ENCODE data around the gene MT3.
"Not testable (repeated sequence)": the region's sequence is repeated elsewhere in the genome, so short reads cannot be mapped to it uniquely, and the experiment has no call there.

Gene MT3

DNA sequence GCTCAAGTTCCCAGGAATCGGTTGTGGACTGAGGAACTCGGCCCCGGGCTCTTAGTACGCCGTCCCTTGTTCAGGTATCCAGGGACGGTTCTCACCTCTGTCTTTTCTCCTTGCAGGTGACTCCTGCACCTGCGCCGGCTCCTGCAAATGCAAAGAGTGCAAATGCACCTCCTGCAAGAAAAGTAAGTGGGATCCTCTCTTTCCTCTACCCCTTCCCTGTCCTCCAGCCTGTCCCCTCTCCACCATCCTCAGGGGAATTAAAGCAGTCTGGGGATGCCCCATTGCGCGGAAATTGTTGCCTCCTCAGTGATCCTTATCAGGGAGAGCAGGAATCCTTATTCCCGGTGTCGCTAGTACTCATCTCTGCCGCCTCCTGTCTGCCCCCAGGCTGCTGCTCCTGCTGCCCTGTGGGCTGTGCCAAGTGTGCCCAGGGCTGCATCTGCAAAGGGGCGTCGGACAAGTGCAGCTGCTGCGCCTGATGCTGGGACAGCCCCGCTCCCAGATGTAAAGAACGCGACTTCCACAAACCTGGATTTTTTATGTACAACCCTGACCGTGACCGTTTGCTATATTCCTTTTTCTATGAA is 19.6 kb downstream of the MT3 start:
- FAIRE-seq, result no peak
- DNase-seq (ENCODE audit: low spot score), result no peak

DNA sequence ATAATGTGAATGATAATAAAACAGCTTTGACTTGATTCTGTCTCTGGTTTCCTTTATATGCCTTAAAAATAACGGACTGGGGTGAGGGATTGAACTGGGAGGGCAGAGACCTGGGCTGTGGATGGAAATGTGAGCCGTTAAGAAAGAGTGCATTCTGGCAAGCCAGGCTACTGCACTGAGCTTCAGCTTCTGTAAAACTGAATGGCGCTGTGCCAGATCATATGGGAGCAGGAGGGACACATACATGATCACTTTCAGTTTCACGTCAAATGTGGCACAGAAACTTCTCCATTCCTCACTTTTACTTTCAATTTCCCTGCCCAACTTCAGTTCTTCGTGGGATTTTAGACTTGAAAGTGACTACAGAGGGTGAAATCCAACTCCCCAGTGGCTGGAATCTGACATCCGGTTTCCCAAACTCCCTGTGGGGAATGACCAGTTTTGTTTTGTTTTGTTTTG is 20.2 kb downstream of the MT3 start:
- peak; percentile 46 for FAIRE-seq
- peak; percentile 77 for DNase-seq (ENCODE audit: low spot score)

DNA sequence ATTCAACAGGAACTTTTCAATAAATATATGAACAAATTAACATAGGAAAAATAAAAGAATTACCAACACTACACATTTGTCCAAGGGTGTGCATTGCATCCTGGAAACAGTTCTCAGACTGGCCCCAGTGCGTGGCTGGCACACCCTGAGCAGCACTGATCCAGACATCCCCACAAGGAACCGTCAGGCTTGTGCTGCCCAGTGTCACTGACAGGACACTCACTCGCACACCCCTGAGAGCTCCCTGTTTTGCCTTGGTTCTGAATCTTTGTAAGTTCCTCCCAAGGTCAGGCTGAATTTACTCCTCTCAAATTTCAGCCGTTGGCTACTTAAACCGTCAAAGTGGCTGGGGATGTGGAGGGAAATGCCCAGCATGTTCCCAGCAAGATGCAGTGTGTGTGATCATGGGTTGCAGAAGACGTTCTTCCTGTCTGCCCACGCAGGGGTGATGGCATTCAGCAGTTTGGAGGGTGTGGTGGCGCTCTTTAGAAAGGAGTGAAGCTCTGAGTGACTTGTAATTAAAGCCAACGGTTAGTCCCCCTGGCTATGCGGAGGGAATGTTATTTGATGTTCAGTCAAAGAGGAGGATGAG is 20.8 kb downstream of the MT3 start:
- DNase-seq (ENCODE audit: low spot score) (peak; percentile 88), FAIRE-seq (no peak)

DNA sequence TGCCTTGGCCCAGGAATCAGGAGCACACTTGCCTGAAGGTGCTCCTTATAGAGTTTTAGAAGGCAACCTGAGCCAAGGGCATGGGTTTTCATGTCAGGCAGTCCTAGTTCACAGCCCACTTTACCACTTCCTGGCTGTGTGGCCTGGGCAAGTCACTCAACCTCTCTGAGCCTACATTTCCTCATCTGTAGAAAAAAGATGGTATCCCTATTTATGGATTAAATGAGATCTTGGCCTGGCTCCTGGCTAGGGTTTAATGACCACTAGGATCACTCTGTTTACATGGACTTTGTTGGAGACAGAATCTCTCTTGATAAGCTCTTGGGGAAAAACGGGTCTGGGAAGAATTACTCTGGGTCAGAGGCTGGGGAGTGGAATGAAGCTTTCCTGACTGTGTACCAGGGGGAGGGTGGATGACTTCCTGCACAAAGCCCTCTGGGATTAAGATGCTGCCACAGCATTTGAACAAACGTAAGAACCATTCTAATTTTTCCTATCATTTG is 21.3 kb downstream of the MT3 start:
- FAIRE-seq (no peak), DNase-seq (ENCODE audit: low spot score) (peak; percentile 12)

DNA sequence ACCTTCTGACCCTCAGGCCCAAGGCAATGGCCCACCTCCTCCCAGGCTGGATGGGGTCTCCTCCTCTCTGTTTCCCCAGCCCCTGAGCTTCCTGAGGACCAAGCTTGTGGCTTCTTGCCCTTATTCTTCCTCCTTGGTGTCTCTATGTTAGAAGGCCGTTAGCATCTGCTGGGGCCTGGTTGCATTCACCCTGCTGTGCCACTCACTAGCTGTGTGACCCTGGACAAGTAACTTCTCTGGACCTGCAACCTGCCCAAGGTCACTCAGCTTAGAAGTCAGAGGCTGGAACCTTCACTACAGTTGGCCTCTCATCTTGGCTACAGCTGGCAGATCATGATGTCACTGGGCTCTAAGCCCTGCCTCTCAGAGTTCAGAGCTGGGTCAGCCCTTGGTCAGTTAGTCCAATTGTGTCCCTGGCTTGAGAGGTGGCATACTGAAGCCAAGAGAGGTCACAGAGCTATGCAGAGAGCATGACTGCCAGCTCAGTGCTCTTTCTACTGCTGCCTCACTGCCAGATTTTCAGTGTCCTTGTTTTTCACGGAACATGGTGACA is 22.0 kb downstream of the MT3 start:
- FAIRE-seq, result peak; percentile 85
- DNase-seq (ENCODE audit: low spot score), result peak; percentile 95

DNA sequence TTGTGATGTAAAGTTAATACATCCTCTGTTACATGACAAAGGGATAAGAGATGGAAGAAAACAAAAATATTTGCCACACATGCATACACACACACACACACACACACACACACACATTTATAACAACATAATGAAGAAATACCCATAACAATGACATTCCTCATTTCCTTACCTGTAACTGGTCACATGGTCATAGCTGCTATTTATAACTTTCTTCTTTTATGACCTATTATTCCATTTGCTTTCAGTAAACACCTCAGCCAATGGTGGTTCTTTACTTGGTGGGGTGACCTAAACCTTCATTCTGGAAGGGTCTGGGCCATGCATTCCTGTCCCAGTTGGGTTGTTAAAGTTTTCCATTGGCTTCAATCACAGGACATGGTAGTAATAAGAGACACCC is 24.4 kb downstream of the MT3 start:
- DNase-seq (ENCODE audit: low spot score), result no peak
- FAIRE-seq, result no peak

DNA sequence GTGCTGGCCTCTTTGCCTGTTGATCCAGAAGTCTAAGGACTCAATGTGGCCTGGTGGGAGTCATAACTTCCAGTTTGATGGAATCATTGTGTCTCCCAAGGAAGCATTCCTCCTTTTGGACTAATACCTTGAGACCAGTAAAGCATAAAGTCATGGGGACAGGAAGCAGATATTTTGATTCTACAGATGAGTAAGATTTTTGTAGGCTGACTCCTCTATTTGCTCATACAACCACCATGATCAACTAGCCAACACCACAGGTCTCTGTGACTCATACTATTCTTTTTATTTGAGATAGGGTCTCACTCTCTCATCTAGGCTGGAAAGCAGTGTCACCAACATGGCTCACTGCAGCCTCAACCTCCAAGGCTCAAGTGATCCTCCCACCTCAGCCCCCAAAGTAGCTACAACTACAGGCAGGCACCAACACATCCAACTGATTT is 25.2 kb downstream of the MT3 start:
- DNase-seq (ENCODE audit: low spot score) (peak; percentile 98), FAIRE-seq (peak; percentile 95)

DNA sequence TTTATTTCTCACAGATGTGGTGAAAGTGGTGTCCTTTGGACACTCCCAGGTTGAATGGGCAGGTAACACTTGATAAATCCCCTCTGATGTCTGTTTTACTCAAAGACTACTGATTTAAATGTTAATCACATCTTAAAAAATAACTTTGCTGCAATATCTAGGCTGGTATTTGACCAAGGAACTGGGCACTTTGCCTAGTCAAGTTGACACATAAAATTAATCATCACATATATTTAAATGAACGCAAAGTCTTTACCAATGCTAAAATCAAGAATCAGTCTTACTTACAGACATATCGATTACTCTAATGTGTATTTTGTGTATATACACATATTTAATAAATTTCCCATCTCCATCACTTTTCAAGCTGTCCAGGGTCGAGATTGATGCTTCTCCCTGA is 26.0 kb downstream of the MT3 start:
- peak; percentile 55 for FAIRE-seq
- peak; percentile 28 for DNase-seq (ENCODE audit: low spot score)

DNA sequence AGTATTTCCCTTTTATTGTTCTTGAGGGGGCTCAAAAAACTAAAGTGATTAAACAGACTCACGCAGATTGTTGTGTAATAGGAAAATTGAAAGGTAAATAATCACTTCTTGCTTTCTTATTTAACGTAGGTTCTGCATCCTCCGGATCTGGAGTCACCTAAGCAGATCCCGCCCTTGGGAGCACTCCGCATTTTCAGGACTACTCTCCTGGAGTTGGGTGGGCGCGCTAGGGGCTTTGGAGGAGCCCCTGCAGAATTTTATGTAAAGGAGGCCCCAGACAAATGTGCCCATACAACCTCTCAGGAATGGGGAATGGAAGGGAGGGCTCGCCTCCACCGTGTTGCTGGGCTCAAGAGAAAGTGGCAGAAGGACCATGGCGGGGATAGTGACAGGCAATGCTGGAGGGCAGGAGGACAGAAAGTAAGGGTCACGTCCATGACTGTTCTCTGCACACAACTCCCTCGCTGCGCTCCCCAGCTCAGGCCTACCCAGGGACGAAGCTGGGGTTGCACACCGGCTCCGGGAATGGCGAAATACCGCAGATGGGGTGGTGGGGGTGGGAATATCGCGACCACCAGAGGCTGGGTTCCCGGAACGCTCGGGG is 27.4 kb downstream of the MT3 start:
- DNase-seq (ENCODE audit: low spot score) (no peak), FAIRE-seq (no peak)

DNA sequence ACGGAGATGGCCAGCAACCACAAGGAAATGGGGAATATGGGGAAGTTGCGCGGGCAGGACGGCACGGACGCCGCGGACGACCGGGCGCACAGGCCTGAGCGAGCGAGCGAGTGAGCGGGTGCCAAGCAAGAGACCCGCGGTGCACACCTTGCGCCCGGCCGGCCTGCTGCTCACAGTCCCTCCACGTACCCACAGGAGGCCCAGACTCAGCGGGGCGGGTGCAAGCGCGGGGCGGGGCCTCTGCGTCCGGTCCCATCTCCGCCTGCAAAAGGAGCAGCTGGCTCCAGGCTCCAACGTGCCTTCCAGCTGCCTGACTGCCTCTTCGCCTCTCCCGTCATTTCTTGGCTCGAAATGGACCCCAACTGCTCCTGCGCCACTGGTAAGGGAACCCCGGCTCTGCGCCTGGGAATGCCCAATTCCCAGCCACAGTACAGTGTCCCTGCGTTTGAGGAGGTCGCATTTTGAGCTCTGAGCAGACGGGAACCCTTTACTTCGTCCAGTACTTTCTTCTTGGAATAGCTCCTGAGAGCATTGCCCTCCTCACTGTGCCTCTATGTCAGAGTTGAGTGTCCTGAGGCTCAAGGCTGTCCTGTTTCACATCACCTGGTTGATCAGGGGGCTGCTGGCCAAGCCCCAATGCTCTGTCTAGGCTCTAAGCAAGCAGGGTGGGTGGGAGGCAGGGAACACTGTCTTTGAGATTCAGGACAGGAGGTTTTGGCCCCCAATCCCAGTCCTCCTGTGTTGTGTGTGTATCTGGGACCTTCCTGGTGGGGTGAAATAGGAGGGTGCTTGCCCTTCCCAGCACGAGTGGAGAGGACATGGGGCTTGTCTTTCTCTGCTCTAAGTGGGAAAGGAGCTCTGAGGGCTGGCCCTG is 28.1 kb downstream of the MT3 start:
- FAIRE-seq (no peak), DNase-seq (ENCODE audit: low spot score) (no peak)

DNA sequence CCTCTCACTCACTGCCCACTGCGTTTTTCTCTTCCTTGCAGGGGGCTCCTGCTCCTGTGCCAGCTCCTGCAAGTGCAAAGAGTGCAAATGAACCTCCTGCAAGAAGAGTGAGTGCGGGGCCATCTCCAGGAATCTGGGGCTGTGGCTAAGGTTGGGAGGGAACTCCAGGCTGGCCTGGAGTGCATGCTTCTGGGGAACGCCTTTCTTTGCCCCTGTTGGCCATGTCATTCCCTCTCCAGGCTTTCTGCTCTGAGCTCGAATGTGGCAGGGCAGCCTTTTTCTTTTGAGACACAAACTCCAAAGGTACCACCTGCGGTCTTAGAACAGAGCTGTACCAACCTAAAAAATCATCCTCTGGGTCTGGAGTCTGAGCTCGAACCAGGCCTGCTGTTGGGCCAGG is 28.8 kb downstream of the MT3 start:
- FAIRE-seq (no peak), DNase-seq (ENCODE audit: low spot score) (no peak)

DNA sequence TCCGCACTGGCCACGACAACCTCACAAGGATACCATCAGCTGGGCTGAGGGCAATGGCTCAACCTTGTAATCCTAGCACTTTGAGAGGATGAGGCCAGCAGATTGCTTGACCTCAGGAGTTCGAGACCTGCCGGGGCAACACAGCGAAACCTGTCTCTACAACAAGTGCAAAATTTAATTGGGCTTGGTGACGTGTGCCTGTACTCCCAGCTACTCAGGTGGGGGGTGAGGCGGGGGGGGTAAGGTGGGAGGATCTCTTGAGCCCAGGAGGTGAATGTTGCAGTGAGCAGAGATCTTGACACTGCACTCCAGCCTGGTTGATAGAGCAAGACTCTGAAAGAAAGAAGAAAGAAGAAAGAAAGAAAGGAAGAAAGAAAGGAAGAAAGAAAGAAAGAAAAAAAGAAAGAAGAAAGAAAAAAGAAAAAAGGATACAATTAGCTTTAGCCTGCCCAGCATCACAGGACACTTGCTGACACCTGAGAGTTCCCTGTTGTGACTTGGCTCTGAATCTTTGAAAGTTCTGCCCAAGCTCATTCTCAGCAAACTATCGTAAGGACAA is 31.1 kb downstream of the MT3 start:
- no peak for FAIRE-seq
- no peak for DNase-seq (ENCODE audit: low spot score)

DNA sequence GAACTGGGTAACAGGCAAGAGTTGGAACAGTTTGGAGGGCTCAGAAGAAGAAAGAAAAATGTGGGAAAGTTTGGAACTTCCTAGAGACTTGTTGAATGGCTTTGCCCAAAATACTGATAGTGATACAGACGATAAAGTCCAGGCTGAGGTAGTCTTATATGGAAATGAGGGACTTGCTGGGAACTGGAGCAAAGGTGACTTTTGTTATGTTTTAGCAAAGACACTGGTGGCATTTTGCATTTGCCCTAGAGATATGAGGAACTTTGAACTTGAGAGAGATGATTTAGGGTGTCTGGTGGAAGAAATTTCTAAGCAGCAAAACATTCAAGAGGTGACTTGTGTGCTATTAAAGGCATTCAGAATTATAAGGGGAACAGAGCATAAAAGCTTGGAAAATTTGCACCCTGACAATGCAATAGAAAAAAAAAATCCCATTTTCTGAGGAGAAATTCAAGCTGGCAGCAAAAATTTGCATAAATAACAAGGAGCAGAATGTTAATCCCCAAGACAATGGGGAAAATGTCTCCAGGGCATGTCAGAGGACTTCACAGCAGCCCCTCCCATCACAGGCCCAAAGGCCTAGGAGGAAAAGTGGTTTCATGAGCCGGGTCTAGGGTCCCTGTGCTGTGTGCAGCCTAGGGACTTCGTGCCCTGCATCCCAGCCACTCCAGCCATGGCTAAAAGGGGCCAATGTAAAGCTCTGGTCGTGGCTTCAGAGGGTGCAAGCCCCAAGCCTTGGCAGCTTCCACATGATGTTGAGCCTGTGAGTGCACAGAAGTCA is 32.5 kb downstream of the MT3 start:
- not testable (repeated sequence) for DNase-seq (ENCODE audit: low spot score); FAIRE-seq

DNA sequence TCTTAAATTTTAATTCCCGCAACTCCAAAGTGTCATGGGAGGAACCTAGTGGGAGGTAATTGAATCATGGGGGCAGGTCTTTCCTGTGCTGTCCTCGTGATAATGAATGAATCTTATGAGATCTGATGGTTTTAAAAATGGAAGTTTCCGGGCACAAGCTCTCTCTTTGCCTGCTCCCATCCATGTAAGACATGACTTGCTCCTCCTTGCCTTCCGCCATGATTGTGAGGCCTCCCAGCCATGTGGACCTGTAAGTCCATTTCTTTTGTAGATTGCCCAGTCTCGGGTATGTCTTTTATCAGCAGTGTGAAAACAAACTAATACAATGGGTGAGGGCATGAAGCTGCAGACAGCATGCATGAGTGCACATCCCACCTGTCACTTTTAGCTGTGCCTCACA is 33.9 kb downstream of the MT3 start:
- not testable (repeated sequence) for DNase-seq (ENCODE audit: low spot score); FAIRE-seq

DNA sequence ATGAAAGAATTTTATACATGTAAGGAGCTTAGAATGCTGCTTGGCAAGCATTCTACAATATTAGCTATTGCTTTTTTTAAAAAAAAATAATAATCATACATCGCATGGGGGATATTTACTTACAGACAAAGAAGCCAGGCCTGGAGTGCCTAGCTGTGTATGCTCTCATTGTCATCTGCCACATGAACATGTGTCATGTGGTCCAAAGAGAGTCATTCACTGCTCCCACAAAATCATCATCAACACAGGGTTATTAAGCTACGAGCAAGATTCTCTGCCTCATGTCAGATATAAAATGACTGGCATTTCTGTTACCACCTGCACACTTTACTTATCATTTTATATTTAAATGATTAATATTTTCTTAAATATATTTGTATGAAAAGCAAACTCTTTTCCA is 34.3 kb downstream of the MT3 start:
- no peak for FAIRE-seq

DNA sequence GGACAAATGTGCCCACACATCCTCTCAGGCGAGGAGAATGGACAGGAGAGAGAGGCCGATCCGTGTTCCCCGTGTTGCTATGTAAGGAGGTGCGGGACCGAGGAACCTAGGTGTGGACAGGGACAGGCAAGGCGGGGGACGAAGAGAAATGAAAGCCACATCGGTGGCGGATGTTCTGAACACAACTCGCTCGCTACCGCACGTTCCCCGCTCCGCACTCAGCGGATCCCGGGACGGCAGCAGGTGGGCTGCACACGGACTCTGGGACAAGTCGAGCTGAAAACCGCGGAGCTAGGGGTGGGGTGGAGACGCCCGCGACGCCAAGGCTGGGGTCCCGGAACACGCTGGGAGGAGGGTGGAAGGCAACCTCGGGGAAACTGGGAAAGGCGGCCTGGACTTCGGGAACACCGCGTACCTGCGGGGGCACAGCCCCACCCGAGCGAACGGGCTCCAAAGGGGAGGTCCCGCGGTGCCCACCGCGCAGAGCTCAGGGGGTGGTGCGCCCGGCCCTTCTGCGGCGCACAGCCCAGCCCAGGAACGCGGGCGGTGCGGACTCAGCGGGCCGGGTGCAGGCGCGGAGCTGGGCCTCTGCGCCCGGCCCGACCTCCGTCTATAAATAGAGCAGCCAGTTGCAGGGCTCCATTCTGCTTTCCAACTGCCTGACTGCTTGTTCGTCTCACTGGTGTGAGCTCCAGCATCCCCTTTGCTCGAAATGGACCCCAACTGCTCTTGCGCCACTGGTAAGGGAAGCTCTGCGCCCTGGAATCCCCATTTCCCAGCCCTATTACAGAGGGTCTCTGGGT is 36.0 kb downstream of the MT3 start, which contains the start of gene MT1E:
TSS of gene MT1E (plus strand) at position 642 of the 803 bp plus-strand sequence. CDS start at position 713, 71 bp downstream.
- peak; percentile 81 for DNase-seq (ENCODE audit: low spot score)

More for the DNA sequence above, 34.3 kb downstream of the MT3 start:
- no peak for DNase-seq (ENCODE audit: low spot score)

DNA sequence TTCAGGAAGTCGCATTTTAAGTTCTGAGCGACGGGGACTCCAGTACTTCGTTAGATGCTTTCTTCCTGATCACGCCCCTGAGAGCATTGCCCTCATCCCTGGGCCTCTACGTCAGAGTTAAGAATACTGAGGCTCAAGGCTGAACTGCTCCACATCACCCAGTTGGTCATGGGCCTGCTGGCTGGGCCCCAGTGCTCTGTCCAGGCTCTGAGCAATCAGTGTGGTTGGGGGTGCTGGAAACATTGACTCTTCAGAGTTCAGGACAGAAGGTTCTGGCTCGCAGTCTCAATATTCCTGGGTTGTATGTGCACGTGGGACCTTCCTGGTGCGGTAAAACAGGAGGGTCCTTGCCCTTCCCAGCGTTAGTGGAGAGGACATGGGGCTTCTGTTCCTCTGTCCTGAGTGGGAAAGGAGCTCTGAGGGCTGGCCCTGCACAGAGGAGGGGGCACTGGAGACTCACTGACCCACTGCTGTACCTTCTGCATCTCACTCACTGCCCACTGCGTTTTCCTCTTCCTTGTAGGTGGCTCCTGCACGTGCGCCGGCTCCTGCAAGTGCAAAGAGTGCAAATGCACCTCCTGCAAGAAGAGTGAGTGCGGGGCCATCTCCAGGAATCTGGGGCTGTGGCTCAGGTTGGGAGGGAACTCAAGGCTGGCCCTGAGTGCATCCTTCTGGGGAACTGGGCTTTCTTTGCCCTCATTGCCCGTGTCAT is 36.8 kb downstream of the MT3 start:
- DNase-seq (ENCODE audit: low spot score) (peak; percentile 53), FAIRE-seq (no peak)

More for the DNA sequence above, 36.0 kb downstream of the MT3 start, which contains the start of gene MT1E:
- FAIRE-seq, result no peak

DNA sequence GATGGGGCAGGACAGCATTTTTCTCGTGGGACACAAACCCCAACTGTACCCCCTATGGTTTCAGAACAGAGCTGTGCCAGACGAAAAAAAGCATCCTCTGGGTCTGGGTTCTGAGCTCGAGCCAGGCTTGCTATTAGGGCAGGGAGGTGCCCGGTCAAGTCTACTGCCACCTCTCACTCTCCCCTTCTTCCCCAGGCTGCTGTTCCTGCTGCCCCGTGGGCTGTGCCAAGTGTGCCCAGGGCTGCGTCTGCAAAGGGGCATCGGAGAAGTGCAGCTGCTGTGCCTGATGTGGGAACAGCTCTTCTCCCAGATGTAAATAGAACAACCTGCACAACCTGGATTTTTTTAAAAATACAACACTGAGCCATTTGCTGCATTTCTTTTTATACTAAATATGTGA is 37.4 kb downstream of the MT3 start:
- no peak for DNase-seq (ENCODE audit: low spot score)

More for the DNA sequence above, 37.4 kb downstream of the MT3 start:
- no peak for FAIRE-seq

Data from RCC 7860 (cell line).